K562 (cell line): ENCODE data around the gene EIPR1. TPM values are rescaled to one million over a fixed set of nuclear protein-coding genes. Genes with fewer than 3 reads are reported as not detected.

Source experiments
- ATAC-seq: fragments of 200-7000 bp; cut with Tn5 transposase; 3 replicates; pipeline ENCODE4 v1.9.1; 2020; ENCODE audit warnings: moderate library complexity
- BruUV-seq: library from RNA; stranded (reverse); fragments of 400-500 nt; replicated peaks from 2 replicates; lab custom pipeline; 2021; lab: Mats Ljungman, UMichigan
- CTCF ChIA-PET: fragments of 300-600 bp; formaldehyde crosslinking; extraction: SDS; loops from one replicate; lab custom pipeline; 2021; ENCODE audit warnings: low intra/inter-chr PET ratio; lab: Yijun Ruan, JAX
- POLR2A ChIA-PET: fragments of 300-600, 350-650 bp; sonication (Branson Sonifier 250); formaldehyde crosslinking; extraction: SDS; loops from one replicate; lab custom pipeline; 2021; ENCODE audit warnings: antibody characterized with exemption, inconsistent platforms; lab: Yijun Ruan, JAX
- DNase-seq, 4 experiments: peaks; one replicate each; pipeline versions ENCODE4 v3.0.0 to v3.0.0-alpha.2; 2011 to 2018; ENCODE audit warnings: low spot score in 3 of 4, mixed read lengths in 3 of 4; ENCODE audit errors: extremely low read depth in 1 of 4
- FAIRE-seq: peaks from 2 replicates; lab custom pipeline; 2011; peaks lifted over from hg19 to GRCh38; lab: Jason Lieb, UNC
- H2AFZ ChIP-seq: 2 replicates; pipeline ENCODE4 v1.6.0; 2011; ENCODE audit warnings: low read depth, low read length, control low read depth, inconsistent platforms
- H3K27ac ChIP-seq: fragments of 200-600 bp; 3 replicates; pipeline ENCODE4 v1.8.0; 2011; ENCODE audit warnings: low read depth, mild to moderate bottlenecking, control low read depth, inconsistent platforms, low read length, moderate library complexity, mixed read lengths; ENCODE audit errors: extremely low read depth
- H3K27me3 ChIP-seq, 2 experiments: fragments of 300-600 bp in 1 of 2; 2 replicates in 1 of 2; 3 replicates in 1 of 2; pipeline versions ENCODE4 v1.6.0 to v1.8.0; 2011; ENCODE audit warnings: inconsistent platforms in 2 of 2, low read length in 2 of 2, mild to moderate bottlenecking in 1 of 2, mixed read lengths in 1 of 2, moderate library complexity in 1 of 2; ENCODE audit not compliant: control insufficient read depth in 2 of 2, insufficient read depth in 2 of 2
- H3K36me3 ChIP-seq: fragments of 300-600 bp; 3 replicates; pipeline ENCODE4 v1.8.0; 2011; ENCODE audit warnings: mild to moderate bottlenecking, low read length, inconsistent platforms; ENCODE audit not compliant: control insufficient read depth, insufficient read depth
- H3K4me1 ChIP-seq, 2 experiments: fragments of 200-600 bp in 1 of 2; replicated peaks in 1 of 2; 2 replicates in 1 of 2; 3 replicates in 1 of 2; pipeline versions ENCODE4 v1.5.1 to v1.8.0; 2011; ENCODE audit warnings: inconsistent platforms in 2 of 2, low read length in 2 of 2, mild to moderate bottlenecking in 1 of 2, mixed read lengths in 1 of 2, moderate library complexity in 1 of 2; ENCODE audit not compliant: control insufficient read depth in 2 of 2, insufficient read depth in 2 of 2
- H3K4me2 ChIP-seq: 2 replicates; pipeline ENCODE4 v1.6.1; 2011; ENCODE audit warnings: low read length, control low read depth, inconsistent platforms, mixed read lengths; ENCODE audit not compliant: insufficient read depth
- H3K4me3 ChIP-seq: fragments of 200-600 bp; sonication (generic), shearing (Covaris generic); 2 replicates; pipeline ENCODE4 v1.5.1; 2016; ENCODE audit warnings: control low read depth, inconsistent platforms
- H3K79me2 ChIP-seq: fragments of 200-600 bp; 3 replicates; pipeline ENCODE4 v1.8.0; 2011; ENCODE audit warnings: low read length, inconsistent platforms; ENCODE audit not compliant: control insufficient read depth, insufficient read depth
- H3K9ac ChIP-seq, 2 experiments: 2 replicates each; pipeline versions ENCODE4 v1.6.0 to v1.6.1; 2011; ENCODE audit warnings: low read depth in 2 of 2, low read length in 2 of 2, control low read depth in 1 of 2, inconsistent platforms in 1 of 2, mild to moderate bottlenecking in 1 of 2, mixed read lengths in 1 of 2; ENCODE audit not compliant: insufficient read depth in 1 of 2
- H3K9me1 ChIP-seq: one replicate; pipeline ENCODE4 v1.6.0; 2011; ENCODE audit warnings: inconsistent platforms, mild to moderate bottlenecking, low read length, moderate library complexity; ENCODE audit not compliant: control insufficient read depth, insufficient read depth
- H3K9me3 ChIP-seq: replicated peaks from 2 replicates; pipeline ENCODE4 v1.5.1; 2011; ENCODE audit warnings: low read depth, low read length, inconsistent platforms; ENCODE audit not compliant: control insufficient read depth, insufficient read depth
- H4K20me1 ChIP-seq: replicated peaks from 2 replicates; pipeline ENCODE4 v1.6.1; 2011; ENCODE audit warnings: low read length, inconsistent platforms, mixed read lengths; ENCODE audit not compliant: control insufficient read depth, insufficient read depth
- E2F4 ChIP-seq: sonication (generic); formaldehyde crosslinking; IDR thresholded peaks from 2 replicates; pipeline ENCODE4 v1.8.0; 2022; ENCODE audit warnings: mild to moderate bottlenecking, low read depth, missing genetic modification reagents
- EP400 ChIP-seq: fragments of 450-650 bp; IDR thresholded peaks from 2 replicates; pipeline ENCODE4 v1.6.1; 2017; ENCODE audit warnings: antibody characterized with exemption, mild to moderate bottlenecking, moderate library complexity
- KDM2B ChIP-seq: fragments of 250-450 bp; sonication (Bioruptor Pico); IDR thresholded peaks from 2 replicates; pipeline ENCODE4 v1.8.0; 2021; ENCODE audit warnings: mild to moderate bottlenecking, moderate library complexity
- RBM39 ChIP-seq: fragments of 200-400 bp; formaldehyde crosslinking; optimal IDR thresholded peaks from 2 replicates; pipeline ENCODE3; 2018; ENCODE audit warnings: low read depth, low read length
- ZNF511 ChIP-seq: sonication (generic); formaldehyde crosslinking; IDR thresholded peaks from 2 replicates; pipeline ENCODE4 v1.8.0; 2022; ENCODE audit warnings: mild to moderate bottlenecking, missing genetic modification reagents
- WGBS: fragments of 100-300 bp; shearing (Covaris generic); methylation state at CpG from one replicate; pipeline ENCODE4 v1.1.6; 2016; ENCODE audit warnings: low coverage, mixed read lengths; ENCODE audit not compliant: insufficient coverage; ENCODE audit errors: missing lambda C conversion rate; 5-methylcytosine and 5-hydroxymethylcytosine counted together
- in situ Hi-C: fragments of 300-500 bp; cut with MboI; formaldehyde crosslinking; loops from 4 replicates; pipeline ENCODE4 v1.15.0; 2018; ENCODE audit warnings: inconsistent platforms, mixed read lengths
- intact Hi-C: fragments of 100-400 bp; cut with micrococcal nuclease; formaldehyde crosslinking; loops from 2 replicates; pipeline ENCODE4 v1.14.2; 2022
- polyA plus RNA-seq, 8 experiments: library from polyadenylated mRNA; depleted of rRNA in 4 of 8; stranded (reverse) in 5 of 8; unstranded in 3 of 8; fragments of >200 nt; fragmentation: Nextera tagmentation in 2 of 8; fragmentation: Illumina TruSeq in 1 of 8; extraction: Ambion mirVana in 2 of 8; extraction: Trizol in 1 of 8; gene quantifications; 2 replicates each; pipeline versions ENCODE4 v1.2.1 to v1.2.3, GENCODE V29; 2011 to 2014; ENCODE audit warnings: inconsistent platforms in 1 of 8, missing spikeins in 1 of 8
- total RNA-seq, 7 experiments: library from RNA; depleted of rRNA in 6 of 7; stranded (reverse); fragments of >200 nt in 6 of 7; fragmentation: Illumina TruSeq in 2 of 7; extraction: Trizol in 2 of 7; gene quantifications; 2 replicates each; pipeline versions ENCODE4 v1.2.1 to v1.2.3, GENCODE V29; 2011 to 2021; ENCODE audit warnings: low replicate concordance in 1 of 7
- TF ChIP-seq, protein P1 (sequence below): IDR thresholded peaks from 2 replicates; pipeline ENCODE4 v1.6.1; 2014; ENCODE audit warnings: antibody characterized with exemption
- TF ChIP-seq, protein P2 (sequence below): fragments of 150-350 bp; IDR thresholded peaks from 2 replicates; pipeline ENCODE4 v1.6.1; 2014; ENCODE audit warnings: low read depth, mild to moderate bottlenecking, low read length, borderline replicate concordance

The EIPR1 gene
- total and polyA plus RNA-seq, 9 of the 15 experiments (the other 6 are each of a cell fraction or from before 2014, with no cell fraction given) = 19.9 to 54.4 (median 35.9) TPM

- ATAC-seq (no peak), FAIRE-seq (no peak), DNase-seq (no peak)
- H4K20me1 ChIP-seq = no peaks in the 10 kb centered on the region
- no peaks in the 10 kb centered on the region for H3K27me3 ChIP-seq
- peaks cover 0 to 8% of the 10 kb centered on the region in 2 experiments; a peak in 2 of 5 replicates for H3K4me1 ChIP-seq
- WGBS = 67% methylated on average over 18 of the region's 26 CpGs
- no peaks in the 10 kb centered on the region for H3K9me3 ChIP-seq
- in situ Hi-C loops (no loop called here), intact Hi-C loops (no loop called here)
- H3K79me2 ChIP-seq = no peaks in the 10 kb centered on the region
- no peak overlapping the region for H3K4me3 ChIP-seq
- TF ChIP-seq, protein P1, sequence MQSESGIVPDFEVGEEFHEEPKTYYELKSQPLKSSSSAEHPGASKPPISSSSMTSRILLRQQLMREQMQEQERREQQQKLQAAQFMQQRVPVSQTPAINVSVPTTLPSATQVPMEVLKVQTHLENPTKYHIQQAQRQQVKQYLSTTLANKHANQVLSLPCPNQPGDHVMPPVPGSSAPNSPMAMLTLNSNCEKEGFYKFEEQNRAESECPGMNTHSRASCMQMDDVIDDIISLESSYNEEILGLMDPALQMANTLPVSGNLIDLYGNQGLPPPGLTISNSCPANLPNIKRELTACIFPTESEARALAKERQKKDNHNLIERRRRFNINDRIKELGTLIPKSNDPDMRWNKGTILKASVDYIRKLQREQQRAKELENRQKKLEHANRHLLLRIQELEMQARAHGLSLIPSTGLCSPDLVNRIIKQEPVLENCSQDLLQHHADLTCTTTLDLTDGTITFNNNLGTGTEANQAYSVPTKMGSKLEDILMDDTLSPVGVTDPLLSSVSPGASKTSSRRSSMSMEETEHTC = no peak
- no peak for TF ChIP-seq KDM2B (CRISPR knock-in tag)
- no peak for TF ChIP-seq RBM39
- TF ChIP-seq EP400 = no peak
- TF ChIP-seq E2F4 (CRISPR knock-in tag) = no peak
- TF ChIP-seq, protein P2, sequence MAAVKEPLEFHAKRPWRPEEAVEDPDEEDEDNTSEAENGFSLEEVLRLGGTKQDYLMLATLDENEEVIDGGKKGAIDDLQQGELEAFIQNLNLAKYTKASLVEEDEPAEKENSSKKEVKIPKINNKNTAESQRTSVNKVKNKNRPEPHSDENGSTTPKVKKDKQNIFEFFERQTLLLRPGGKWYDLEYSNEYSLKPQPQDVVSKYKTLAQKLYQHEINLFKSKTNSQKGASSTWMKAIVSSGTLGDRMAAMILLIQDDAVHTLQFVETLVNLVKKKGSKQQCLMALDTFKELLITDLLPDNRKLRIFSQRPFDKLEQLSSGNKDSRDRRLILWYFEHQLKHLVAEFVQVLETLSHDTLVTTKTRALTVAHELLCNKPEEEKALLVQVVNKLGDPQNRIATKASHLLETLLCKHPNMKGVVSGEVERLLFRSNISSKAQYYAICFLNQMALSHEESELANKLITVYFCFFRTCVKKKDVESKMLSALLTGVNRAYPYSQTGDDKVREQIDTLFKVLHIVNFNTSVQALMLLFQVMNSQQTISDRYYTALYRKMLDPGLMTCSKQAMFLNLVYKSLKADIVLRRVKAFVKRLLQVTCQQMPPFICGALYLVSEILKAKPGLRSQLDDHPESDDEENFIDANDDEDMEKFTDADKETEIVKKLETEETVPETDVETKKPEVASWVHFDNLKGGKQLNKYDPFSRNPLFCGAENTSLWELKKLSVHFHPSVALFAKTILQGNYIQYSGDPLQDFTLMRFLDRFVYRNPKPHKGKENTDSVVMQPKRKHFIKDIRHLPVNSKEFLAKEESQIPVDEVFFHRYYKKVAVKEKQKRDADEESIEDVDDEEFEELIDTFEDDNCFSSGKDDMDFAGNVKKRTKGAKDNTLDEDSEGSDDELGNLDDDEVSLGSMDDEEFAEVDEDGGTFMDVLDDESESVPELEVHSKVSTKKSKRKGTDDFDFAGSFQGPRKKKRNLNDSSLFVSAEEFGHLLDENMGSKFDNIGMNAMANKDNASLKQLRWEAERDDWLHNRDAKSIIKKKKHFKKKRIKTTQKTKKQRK = no peak
- TF ChIP-seq ZNF511 = no peak
- H3K9me1 ChIP-seq = no peaks in the 10 kb centered on the region
- H3K9ac ChIP-seq = no peak overlapping the region; a peak in 1 of 4 replicates
- H3K27ac ChIP-seq = no peak overlapping the region
- ChIA-PET CTCF (no interaction called here), POLR2A (interaction anchor here (1.0 kb wide), 1 partner anchor 30 kb away, joined by 3 read pairs; no protein-coding TSS in a partner anchor)
- H3K4me2 ChIP-seq = no peak overlapping the region
- H2AFZ ChIP-seq = no peak overlapping the region
- no peaks in the 10 kb centered on the region; the same call in 2 of the 3 replicates for H3K36me3 ChIP-seq
- BruUV-seq = no TSS peak
Measured at GRCh38 chr2:3174626-3175567, 202.7 kb downstream of the EIPR1 start.
